Activated effector memory CD4-positive, alpha-beta T cell treated with Interleukin-2 at 50 U/mL for 16 hours (primary cell): Measurements from ENCODE around the gene DUSP18.
A peak's percentile ranks its signal among the peaks of the same experiment; 100 is the strongest.
"Not testable (repeated sequence)": the region's sequence is repeated elsewhere in the genome, so short reads cannot be mapped to it uniquely, and the experiment has no call there.

Experiments
- DNase-seq: peaks from one replicate; pipeline ENCODE4 v3.0.0-alpha.2; 2020

The DUSP18 gene

GRCh38 chr22:30667494-30668385 is at the start of gene DUSP18:
Gene DUSP18 (minus strand): TSS chr22:30667875. CDS start chr22:30664003, 3,872 bp downstream.
- DNase-seq, result peak; percentile 95

- DNase-seq, result no peak
Observed at GRCh38 chr22:30714062-30714461, 46.4 kb upstream of the DUSP18 start.

DNA sequence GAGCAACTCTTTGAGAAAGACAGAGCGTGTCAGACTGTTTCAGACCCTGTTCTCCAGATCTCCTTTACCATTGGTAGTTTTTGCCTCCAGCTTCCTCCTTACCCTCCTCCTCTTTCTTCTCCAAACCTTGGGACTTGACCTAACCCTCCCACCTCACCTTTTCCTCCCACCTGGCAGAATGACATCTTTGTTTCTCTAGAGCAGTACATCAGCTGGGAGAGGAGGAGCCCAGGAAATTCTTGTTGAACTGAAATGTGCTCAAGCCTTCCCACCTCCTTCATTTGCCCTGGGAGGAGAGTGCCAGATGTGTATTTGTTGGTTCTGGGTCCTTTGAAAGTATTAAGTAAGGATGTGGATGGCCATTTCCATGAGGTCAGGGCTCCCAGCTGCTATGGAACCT is 44.4 kb upstream of the DUSP18 start:
- no peak for DNase-seq

- not testable (repeated sequence) for DNase-seq
Observed at GRCh38 chr22:30709980-30710379, 42.3 kb upstream of the DUSP18 start.

DNA sequence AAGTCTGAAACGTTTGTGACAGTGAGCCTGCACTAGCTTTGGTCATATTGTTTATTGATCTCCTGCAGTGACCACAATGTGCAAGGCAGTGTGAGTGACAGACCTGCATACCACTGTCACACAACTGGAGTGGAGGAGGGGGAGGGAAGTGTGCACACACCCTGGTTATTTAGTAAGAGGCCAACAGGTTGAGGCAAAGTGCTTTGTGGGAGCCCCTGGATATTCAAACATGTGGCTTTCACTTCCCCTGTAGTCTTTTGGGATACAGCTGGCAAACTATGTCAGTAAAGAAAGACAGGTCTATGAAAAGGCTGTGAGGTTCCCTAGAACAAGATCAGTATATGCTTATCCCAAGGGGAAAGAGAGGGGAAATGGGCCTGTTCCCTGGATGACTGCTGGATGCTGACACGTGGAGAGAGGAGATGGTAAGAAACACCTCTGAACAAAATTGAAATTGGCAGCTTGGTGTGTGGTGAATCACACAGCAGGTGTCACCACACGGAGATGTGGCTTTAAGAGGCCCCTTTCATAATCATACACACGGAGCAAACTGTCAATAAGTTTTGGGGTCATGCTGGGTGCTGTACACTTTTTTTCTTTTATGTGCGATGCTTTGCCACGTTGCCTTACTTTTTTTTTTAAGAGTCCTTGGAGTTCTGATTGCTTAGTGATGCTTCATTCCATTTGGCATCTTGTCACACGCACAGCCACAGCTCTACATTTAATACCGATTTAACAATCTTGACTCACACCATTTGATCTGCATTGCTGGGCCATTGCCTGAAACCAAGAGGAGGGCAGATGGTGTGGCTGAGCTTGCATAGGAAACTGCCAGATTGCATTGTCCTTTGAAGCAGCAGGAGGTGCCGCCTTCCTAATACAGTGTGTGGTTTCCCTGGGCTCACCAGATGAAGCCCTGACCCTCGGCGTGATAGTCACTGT is 38.3 kb upstream of the DUSP18 start:
- DNase-seq, result no peak

DNA sequence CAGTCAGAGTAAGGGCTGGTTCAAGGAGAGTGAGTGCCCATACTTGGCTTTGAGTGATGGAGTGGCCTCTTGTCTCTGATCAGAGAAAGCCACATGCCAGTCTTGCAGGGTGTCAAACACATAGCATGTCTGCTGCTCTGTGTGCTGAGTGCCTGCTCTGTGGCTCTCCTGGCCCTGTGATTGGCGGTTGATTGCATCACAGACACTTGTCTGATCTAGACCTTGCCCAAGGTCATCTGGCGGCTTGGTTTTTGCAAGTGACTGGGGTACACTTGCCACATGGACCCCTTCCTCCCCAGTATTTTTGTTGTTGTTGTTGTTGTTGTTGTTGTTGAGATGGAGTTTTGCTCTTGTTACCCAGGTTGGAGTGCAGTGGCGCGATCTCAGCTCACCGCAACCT is 37.3 kb upstream of the DUSP18 start:
- no peak for DNase-seq

DNA sequence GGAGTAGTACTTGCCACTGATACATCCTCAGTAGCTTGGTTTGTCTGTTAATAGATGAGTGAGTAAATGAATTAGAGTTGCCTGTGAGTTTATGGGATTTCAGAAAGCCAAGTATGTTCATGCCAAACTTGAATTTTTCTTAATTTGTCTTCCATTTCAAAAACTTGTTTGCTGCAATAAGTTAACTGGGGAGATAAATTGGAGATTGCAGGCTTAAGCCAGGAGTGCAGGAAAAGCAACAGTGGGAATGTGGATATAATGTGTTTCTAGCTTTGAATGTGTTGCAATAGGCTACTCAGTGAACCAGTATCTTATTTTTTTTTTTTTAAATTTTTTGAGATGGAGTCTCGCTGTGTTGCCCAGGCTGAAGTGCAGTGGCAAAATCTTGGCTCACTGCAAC is 35.2 kb upstream of the DUSP18 start:
- no peak for DNase-seq

DNA sequence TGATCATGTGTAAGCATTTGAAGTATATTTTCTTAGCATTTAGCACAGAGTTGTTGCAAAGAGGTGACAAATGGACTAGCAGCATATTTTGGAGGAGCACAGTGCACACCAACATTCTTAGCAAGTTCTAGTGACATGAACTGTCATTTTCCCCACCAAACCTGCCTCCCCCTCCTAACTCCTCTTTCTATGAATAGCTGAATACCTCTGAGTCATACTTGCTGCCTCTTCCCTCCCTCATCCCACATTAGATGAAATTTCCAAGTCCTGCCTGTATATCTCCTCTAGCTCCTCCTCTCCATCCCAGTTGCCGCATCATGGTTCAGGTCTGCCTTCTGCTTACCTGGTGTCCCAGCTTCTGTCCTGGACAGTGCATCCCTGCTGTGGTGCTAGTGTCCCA is 34.2 kb upstream of the DUSP18 start:
- DNase-seq, result no peak

- no peak for DNase-seq
Observed at GRCh38 chr22:30697975-30698374, 30.3 kb upstream of the DUSP18 start.

DNA sequence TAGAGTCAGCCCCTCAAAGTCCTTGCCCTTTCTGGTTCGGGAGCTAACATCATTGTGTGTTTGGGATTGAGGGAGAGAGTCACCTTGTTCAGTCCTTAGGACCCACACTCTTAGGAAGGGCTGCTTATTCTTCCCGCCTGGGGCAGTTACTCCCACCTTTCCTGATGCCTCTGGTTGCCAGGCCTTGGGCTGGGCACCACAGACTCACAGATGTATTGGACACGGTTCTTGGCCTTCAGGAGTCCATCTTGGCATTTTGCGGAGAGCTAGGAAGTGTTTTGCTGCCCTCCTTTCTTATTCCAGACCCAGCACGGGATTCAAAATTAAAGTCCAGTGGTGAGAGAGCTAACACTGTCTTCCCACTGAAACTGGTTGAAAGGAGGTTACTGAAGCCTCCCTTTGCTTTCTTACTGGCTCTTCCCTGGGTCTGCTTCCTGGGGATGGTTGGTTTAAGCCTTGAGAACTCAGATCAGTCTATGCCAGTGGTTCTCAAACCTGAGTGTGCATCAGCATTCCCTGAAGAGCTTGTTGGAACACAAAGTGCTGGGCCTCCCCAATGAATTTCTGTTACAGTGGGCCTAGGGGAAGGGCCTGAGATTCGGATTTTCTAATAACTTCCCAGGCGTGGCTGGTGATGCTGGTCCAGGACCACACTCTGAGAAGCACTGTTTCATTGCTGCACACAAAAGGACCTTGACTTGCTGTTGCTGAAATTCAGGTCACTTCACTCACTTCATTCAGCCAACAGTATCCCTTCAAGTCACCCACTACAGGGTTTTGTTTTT is 28.4 kb upstream of the DUSP18 start:
- DNase-seq, result no peak

GRCh38 chr22:30695351-30695851 is 27.7 kb upstream of the DUSP18 start:
- no peak for DNase-seq

DNA sequence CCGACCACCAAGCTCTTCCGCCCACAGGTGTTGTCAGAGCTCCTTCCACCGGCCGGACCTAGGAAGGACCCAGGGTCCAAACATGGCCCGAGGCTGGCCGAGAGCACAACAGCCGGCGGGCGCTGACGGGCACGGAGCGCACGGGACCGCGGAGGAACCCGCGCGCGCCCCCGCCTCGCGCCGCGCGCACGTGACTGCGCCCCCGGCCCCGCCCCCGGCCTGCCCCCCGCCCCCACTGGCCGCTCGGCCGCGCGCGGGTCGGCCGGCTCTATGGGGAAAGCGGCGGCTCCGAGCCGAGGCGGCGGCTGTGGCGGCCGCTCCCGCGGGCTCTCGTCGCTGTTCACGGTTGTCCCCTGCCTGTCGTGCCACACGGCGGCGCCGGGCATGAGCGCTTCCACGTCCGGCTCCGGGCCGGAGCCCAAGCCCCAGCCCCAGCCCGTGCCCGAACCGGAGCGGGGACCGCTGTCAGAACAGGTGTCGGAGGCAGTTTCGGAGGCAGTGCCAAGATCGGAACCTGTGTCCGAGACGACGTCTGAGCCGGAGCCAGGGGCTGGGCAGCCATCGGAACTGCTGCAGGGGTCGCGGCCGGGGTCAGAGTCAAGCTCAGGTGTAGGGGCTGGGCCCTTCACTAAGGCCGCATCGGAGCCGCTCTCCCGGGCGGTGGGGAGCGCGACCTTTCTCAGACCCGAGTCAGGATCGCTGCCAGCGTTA is 27.1 kb upstream of the DUSP18 start, which contains the start of gene OSBP2:
OSBP2 (plus strand) TSS at position 235 of the 711 bp plus-strand sequence; CDS start at position 271, 36 bp downstream.
- DNase-seq, result peak; percentile 7

GRCh38 chr22:30694171-30694639 is 26.5 kb upstream of the DUSP18 start:
- DNase-seq, result peak; percentile 29

- DNase-seq, result no peak
Observed at GRCh38 chr22:30691204-30691603, 23.5 kb upstream of the DUSP18 start.

DNA sequence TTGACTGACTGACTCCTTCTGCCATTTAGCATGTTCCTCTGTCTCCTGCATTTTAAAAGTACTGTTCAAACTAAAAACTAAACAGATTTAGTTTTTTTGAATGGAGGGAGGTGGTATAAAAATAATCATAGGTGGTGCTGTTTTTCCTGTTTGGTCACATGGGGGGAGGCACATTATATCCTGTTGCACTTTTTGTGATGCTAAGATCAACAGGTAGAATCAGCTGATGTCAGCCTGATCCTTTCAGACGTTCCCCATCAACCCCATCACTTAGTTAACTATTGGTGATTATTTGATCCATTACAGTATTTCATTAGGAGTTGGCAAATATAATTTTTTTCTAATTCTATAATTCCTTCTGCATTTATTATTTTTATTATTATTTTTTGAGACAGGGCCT is 21.9 kb upstream of the DUSP18 start:
- DNase-seq, result no peak

- no peak for DNase-seq
Observed at GRCh38 chr22:30687358-30687757, 19.7 kb upstream of the DUSP18 start.

GRCh38 chr22:30685178-30685577 is 17.5 kb upstream of the DUSP18 start:
- no peak for DNase-seq

- no peak for DNase-seq
Observed at GRCh38 chr22:30681831-30682230, 14.2 kb upstream of the DUSP18 start.

DNA sequence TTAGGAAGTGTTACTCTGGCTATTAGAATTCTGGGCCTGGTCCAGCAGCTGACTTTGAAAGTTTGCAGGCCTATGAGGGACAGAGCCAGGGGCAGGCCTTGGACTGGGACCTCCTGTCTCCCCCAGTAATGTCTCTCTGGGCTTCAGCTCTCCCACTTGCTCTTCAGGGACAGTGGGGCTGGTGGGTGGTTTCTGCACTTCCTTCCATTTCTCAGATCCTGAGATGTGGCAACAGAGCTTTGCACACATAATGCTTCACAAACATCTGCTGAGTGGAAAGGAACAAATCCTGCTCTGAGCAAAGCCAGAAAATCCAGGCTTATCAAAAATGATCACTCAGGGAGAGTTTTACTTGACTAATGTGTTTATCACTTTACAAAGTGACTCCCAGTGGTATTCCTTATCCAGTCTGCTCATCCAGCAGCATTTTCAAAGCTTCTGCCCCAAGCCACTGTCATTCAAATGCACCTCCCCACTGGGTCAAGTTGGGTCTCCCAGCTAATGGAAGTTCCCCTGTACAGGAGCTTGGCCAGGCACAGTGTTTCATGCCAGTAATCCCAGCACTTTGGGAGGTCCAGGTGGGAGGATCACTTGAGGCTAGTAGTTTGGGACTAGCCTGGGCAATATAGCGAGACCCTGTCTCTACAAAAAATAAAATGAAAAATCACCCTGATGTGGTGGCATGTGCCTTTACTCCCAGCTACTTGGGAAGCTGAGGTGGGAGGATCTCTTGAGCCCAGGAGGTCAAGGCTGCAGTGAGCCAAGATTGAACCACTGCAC is 13.5 kb upstream of the DUSP18 start:
- DNase-seq, result no peak

DNA sequence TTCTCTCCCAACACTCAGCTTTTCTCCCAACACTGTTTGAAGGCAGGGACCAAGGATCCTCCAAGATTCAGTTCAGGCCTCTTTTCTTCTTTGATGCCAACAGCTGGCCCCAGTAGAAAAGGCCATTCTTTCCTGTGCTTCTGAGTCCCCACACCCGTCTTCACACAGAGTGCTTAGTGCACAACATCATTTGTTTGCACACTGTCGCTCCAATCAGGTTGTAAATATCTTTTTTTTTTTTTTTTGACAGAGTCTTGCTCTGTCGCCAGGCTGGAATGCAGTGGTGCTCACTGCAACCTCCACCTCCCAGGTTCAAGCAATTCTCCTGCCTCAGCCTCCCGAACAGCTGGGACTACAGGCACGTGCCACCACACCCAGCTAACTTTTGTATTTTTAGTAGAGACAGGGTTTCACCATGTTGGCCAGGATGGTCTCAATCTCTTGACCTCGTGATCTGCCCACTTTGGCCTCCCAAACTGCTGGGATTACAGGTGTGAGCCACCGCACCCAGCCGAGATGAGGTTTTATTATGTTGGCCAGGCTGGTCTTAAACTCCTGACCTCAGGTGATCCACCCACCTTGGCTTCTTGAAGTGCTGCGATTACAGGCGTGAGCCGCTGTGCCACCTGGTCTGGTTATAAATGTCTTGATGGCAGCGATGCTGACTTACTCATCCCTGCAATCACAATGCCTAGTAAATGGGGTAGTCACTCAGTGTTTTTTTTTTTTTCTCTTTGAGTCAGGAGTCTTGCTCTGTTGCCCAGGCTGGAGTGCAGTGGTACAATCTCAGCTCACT is 12.4 kb upstream of the DUSP18 start:
- DNase-seq, result not testable (repeated sequence)
